Chondrocyte (in vitro differentiated cells): ENCODE data around the gene SLC2A4RG. TPM values are rescaled to one million over a fixed set of nuclear protein-coding genes. Genes with fewer than 3 reads are reported as not detected.

ENCODE experiments used
- DNase-seq: peaks from one replicate; pipeline ENCODE4 v3.0.0; 2021; ENCODE audit warnings: mixed read lengths, low spot score
- H3K27ac Mint-ChIP-seq: one replicate; pipeline ENCODE4 v1.8.0; 2021; ENCODE audit warnings: mild to moderate bottlenecking, moderate library complexity, mixed read lengths; ENCODE audit not compliant: unreplicated experiment
- H3K27me3 Mint-ChIP-seq: 2 replicates; pipeline ENCODE4 v1.8.0; 2021; ENCODE audit warnings: low read depth, mixed read lengths
- H3K36me3 Mint-ChIP-seq: 2 replicates; pipeline ENCODE4 v1.8.0; 2021; ENCODE audit warnings: low read depth, mixed read lengths
- H3K4me1 Mint-ChIP-seq: 2 replicates; pipeline ENCODE4 v1.8.0; 2021; ENCODE audit warnings: low read depth, mild to moderate bottlenecking, mixed read lengths
- H3K4me3 Mint-ChIP-seq: one replicate; pipeline ENCODE4 v1.8.0; 2021; ENCODE audit warnings: mild to moderate bottlenecking, moderate library complexity, mixed read lengths; ENCODE audit not compliant: unreplicated experiment
- H3K9me3 Mint-ChIP-seq: 2 replicates; pipeline ENCODE4 v1.8.0; 2021; ENCODE audit warnings: low read depth, mixed read lengths
- total RNA-seq: library from RNA; stranded (reverse); gene quantifications from 3 replicates; pipeline ENCODE4 v1.2.1, GENCODE V29; 2021
- TF ChIP-seq, protein P1 (sequence below): fragments of 200-600 bp; sonication (generic); IDR thresholded peaks from 2 replicates; pipeline ENCODE4 v1.5.0; 2021; ENCODE audit warnings: antibody characterized with exemption, mild to moderate bottlenecking, moderate library complexity

SLC2A4RG gene
- total RNA-seq, 1 donor from 2014 or later = 101 TPM

GRCh38 chr20:63695424-63696305, 43.9 kb upstream of the SLC2A4RG start:
- Mint-ChIP-seq H3K36me3 (peaks cover 5% of the 10 kb centered on the region), H3K4me3 (no peak overlapping the region)

DNA sequence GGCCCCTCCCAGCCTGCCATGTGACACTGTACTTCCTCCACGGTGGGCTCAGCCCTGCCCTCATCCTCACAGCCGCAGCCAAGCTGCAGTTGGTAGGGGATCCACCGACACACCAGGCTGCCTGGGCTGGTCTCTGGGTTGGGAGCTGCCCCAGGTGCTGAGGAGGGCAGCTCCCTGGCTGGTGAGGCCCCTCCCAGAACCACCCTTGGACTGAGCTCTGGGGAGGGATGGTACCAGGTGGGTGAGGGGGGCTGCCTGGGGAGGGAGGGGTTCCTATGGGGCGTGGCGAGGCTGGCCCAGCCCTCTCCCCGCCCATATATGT, 43.3 kb upstream of the SLC2A4RG start:
- Mint-ChIP-seq H3K4me3 (no peak overlapping the region), H3K9me3 (no peaks in the 10 kb centered on the region), H3K4me1 (peaks cover 31% of the 10 kb centered on the region), H3K27me3 (no peaks in the 10 kb centered on the region), H3K27ac (no peak overlapping the region), H3K36me3 (peaks cover 5% of the 10 kb centered on the region)
- no peak for DNase-seq
- TF ChIP-seq, protein P1, sequence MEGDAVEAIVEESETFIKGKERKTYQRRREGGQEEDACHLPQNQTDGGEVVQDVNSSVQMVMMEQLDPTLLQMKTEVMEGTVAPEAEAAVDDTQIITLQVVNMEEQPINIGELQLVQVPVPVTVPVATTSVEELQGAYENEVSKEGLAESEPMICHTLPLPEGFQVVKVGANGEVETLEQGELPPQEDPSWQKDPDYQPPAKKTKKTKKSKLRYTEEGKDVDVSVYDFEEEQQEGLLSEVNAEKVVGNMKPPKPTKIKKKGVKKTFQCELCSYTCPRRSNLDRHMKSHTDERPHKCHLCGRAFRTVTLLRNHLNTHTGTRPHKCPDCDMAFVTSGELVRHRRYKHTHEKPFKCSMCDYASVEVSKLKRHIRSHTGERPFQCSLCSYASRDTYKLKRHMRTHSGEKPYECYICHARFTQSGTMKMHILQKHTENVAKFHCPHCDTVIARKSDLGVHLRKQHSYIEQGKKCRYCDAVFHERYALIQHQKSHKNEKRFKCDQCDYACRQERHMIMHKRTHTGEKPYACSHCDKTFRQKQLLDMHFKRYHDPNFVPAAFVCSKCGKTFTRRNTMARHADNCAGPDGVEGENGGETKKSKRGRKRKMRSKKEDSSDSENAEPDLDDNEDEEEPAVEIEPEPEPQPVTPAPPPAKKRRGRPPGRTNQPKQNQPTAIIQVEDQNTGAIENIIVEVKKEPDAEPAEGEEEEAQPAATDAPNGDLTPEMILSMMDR = no peak

More at GRCh38 chr20:63695424-63696305, 43.9 kb upstream of the SLC2A4RG start:
- H3K4me1 Mint-ChIP-seq = peaks cover 31% of the 10 kb centered on the region
- TF ChIP-seq, protein P1 = no peak
- no peak overlapping the region for H3K27ac Mint-ChIP-seq
- no peak for DNase-seq
- no peaks in the 10 kb centered on the region for H3K27me3 Mint-ChIP-seq
- no peaks in the 10 kb centered on the region for H3K9me3 Mint-ChIP-seq

GRCh38 chr20:63696628-63697356, 42.8 kb upstream of the SLC2A4RG start, which contains the start of gene TNFRSF6B:
Gene TNFRSF6B (plus strand): TSS chr20:63696652. CDS start chr20:63696768, 116 bp downstream.
- Mint-ChIP-seq H3K36me3 (peaks cover 2% of the 10 kb centered on the region), H3K4me3 (no peak within 1 kb of the TSS), H3K4me1 (peaks cover 31% of the 10 kb centered on the region), H3K27ac (no peak within 1 kb of the TSS), H3K9me3 (no peaks in the 10 kb centered on the region), H3K27me3 (no peaks in the 10 kb centered on the region)
- no peak for DNase-seq
- TF ChIP-seq, protein P1 = no peak

- no peak overlapping the region for H3K27ac Mint-ChIP-seq
- TF ChIP-seq, protein P1 = no peak
- H3K4me1 Mint-ChIP-seq = peaks cover 31% of the 10 kb centered on the region
- peaks cover 2% of the 10 kb centered on the region for H3K36me3 Mint-ChIP-seq
- no peaks in the 10 kb centered on the region for H3K9me3 Mint-ChIP-seq
- DNase-seq = no peak
- no peak overlapping the region for H3K4me3 Mint-ChIP-seq
- H3K27me3 Mint-ChIP-seq = no peaks in the 10 kb centered on the region
Observed at GRCh38 chr20:63697357-63697867, 42.2 kb upstream of the SLC2A4RG start.

GRCh38 chr20:63697868-63698545, 41.6 kb upstream of the SLC2A4RG start:
- H3K9me3 Mint-ChIP-seq = no peaks in the 10 kb centered on the region
- H3K27ac Mint-ChIP-seq = no peak overlapping the region
- no peaks in the 10 kb centered on the region for H3K27me3 Mint-ChIP-seq
- TF ChIP-seq, protein P1 = no peak
- peaks cover 2% of the 10 kb centered on the region for H3K36me3 Mint-ChIP-seq
- peaks cover 28% of the 10 kb centered on the region for H3K4me1 Mint-ChIP-seq
- no peak overlapping the region for H3K4me3 Mint-ChIP-seq
- peak; percentile 68 for DNase-seq
